Activated CD8-positive, alpha-beta memory T cell treated with anti-CD3 and anti-CD28 coated beads, Interleukin-2, amount 50 U/mL, for 4 hours (primary cell): ENCODE results near the gene KLHL25.

ENCODE experiments used
- DNase-seq: peaks from one replicate; pipeline ENCODE4 v3.0.0-alpha.2; 2020

KLHL25 gene

GRCh38 chr15:85743392-85744055 is 51.2 kb downstream of the KLHL25 start:
- no peak for DNase-seq

DNA sequence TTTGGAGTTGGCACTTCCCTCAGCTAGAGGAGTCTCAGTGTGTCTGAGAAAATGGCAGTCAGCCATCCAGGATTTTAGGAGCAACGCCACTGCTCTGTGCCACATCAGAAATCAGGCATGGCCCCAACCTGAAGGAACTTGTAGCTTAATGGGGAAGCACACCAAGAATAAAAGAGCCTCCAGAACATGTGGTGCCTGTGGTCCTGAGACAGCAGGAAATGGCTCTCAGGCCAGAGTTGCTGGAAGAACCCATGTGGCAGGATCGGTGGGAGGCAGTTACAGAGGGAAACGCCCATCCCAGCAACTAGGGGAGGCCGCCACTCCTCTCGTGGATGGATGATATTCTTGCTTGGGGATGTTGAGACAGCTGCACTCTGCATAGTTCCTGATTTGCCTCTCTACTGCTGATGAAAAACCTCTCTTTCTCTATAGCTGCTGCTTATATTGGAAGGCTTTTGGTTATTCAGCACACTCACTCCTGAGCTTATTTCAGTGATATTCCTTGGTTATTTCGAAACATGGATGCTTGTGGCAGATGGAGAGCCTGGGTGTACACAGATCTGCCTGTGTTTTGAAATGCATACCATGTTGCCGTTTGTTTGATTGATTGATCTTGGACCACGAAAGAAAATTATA is 52.4 kb downstream of the KLHL25 start:
- no peak for DNase-seq

DNA sequence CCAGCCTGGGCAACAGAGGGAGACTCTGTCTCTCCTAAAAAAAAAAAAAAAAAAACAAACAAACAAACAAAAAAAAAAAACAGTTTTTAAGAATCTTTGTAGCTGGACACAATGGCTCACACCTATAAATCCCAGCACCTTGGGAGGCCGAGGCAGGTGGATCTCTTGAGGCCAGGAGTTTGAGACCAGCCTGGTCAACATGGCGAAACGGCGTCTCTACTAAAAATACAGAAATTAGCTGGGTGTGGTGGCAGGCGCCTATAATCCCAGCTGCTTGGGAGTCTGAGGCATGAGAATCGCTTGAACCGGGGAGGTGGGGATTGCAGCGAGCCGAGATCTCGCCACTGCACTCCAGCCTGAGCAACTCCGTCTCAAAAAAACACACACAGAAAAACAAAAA is 53.1 kb downstream of the KLHL25 start:
- DNase-seq = no peak

- DNase-seq = no peak
Measured at GRCh38 chr15:85741021-85741421, 53.7 kb downstream of the KLHL25 start.

DNA sequence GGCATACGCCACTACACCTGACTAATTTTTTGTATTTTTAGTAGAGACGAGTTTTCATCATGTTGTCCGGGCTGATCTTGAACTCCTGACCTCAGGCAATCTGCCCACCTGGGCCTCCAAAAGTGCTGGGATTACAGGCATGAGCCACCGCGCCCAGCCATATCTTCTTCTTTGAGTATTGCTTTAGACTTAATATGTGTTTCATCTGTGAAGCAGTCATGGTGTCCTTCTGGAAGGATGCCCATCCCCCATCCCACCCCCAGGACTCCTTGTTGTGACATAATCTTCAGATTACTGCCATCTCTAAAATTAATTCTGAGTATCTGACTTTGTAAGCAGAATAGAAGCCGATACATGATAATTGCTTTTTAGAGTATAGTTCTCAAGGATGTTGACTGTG is 57.7 kb downstream of the KLHL25 start:
- DNase-seq = no peak

DNA sequence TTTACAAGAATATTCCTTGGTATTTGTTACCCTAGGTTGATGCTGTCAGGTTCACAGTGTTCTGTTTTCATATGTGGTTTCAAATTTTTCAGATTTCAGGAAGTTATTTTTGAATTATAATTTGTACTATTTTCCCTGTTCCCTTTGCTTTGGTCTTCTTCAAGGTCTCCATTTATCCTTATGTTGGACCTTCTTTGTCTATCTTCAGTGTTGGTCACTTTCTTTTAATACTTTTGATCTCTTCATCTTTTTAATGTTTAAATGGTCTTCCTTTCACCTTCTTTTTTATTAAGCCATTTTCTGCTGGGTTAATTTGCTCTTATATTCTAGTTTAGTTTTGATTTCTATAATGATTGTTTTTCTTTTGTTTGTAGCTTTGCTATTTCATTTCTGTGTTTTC is 61.3 kb downstream of the KLHL25 start:
- DNase-seq = no peak

- DNase-seq = no peak
Measured at GRCh38 chr15:85730001-85730820, 64.5 kb downstream of the KLHL25 start.

DNA sequence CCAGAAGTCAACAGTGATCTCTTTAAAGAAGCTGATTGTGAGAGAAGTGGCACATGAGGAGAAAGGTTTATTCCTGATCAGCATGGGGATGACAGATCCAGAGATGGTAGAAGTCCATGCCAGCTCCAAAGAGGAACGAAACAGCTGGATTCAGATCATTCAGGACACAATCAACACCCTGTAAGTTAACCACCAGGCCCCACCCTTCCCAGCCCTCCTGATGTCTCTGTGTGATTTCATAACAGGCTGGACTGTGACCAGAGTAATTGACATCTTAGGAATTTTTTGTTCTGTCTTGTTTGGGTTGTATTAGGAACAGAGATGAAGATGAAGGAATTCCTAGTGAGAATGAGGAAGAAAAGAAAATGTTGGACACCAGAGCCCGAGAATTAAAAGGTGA is 67.7 kb downstream of the KLHL25 start:
- no peak for DNase-seq

DNA sequence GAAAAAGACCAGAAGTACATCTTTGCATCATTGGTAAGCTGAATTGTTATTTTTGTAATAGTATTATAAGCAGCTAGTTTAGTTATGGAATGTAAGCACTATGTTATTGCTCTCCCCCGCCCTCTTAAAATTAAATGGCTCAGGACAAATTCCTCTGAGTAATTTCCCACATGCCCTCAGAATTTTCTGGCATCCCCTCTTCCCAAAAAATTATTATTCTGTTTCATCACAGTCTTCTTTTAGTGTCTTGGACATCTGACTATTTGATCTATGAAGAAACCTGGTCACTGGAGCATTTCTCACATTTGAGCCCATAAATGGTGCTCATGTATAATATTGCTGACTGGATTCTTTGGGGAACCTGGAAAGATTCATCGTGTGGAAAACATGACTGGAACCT is 68.3 kb downstream of the KLHL25 start:
- no peak for DNase-seq

GRCh38 chr15:85725564-85725963 is 69.2 kb downstream of the KLHL25 start:
- no peak for DNase-seq

DNA sequence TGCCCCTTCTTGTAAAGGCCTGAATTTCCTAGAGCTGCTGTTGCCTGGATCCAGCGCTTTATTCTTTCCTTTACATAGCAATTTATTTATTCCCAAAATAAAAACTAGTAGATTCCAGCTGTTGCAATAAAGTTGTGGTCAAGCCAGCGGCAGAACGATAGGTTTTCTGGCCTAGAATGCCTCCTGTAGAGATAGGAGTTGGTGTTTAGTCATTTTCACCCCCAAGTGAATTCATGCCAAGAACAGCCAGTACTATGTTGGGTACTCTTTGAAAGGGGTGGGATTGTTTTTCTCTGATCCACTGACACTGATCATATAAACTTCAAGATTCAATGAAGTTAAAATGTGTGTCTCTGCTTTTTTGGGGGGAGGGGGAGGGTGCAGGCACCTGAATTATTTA is 69.7 kb downstream of the KLHL25 start:
- no peak for DNase-seq

- no peak for DNase-seq
Measured at GRCh38 chr15:85723960-85724945, 70.5 kb downstream of the KLHL25 start.

DNA sequence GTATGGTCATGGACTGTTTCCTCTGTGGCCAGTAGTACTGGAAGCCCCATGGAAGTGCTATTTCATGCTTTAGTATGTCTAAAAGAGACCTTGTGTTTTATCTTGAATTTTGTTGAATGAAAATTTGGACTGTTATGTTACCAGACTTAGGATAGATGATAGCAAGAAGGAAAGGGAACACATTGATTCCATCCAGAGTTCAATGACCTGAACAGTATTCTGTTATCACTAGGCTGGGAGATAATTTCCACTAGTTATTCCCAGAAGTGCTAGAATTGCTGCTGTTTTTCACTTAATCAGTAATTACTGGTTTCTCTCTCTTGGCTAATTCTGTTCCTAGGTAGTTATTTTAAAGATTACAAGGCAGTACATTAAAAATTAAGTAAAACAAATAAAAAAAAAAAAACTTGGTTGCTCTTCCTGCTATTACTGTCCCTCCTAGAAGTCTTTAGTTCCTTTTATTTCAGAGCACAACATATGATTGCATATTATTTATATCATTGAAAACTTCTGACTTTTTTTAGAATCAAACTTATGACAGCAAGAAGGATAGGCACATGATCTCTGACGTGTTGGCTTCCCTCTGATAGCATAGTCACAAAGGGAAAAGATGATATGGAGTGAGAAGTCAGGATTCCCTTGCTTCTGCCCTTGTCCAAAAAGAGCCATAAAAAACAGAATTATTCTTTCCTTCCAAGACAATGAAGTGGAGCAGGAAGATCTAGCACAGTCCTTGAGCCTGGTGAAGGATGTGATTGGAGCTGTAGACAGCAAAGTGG is 72.2 kb downstream of the KLHL25 start:
- no peak for DNase-seq

- DNase-seq = no peak
Measured at GRCh38 chr15:85718981-85719380, 75.7 kb downstream of the KLHL25 start.

DNA sequence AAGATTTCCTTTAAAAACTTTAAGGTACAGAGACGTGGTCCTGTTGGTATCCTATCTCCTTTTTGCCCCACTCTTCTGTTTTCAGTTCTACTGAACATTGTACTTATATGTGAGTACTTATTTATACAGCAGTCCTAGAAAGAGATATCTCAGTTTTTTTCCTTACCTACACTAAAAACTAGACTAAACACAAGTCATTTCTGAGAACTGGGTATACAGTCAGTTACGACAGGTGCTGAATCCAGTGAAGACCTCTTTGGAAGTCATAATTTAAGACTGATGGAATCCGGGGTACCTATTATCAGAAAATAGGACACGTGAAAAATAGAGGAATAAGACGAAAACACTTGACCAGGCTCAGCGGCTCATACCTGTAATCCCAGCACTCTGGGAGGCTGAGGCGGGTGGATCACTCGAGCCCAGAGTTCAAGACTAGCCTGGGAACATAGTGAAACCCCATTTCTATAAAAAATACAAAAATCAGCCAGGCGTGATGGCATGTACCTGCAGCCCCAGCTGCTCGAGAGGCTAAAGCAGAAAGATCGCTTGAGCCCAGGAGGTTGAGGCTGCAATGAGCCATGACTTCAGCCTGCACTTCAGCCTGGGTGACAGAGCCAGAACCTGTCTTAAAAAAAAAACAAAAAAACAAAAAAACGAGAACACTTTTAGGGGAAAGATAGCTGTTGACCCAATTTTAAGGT is 76.3 kb downstream of the KLHL25 start:
- no peak for DNase-seq

- no peak for DNase-seq
Measured at GRCh38 chr15:85717212-85717611, 77.5 kb downstream of the KLHL25 start.

DNA sequence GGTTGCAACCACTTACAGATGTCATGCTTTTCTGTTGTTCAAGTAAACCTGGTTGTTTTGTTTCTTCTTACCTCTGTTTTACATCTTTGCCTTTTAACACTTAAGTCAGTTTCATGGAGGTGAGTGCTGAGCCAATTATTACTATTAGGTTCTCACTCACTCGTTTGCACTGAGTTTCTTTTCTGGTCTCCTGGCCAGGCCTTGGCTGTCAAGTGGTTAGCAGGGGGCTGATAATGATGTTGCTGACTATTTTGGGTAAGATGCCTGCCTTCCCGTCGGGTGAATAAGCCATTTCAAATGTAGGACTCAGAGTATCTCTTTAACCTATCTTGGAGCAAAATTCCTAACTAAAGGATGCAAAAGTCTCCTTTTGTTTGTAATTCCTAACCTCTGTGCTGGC is 78.5 kb downstream of the KLHL25 start:
- no peak for DNase-seq

DNA sequence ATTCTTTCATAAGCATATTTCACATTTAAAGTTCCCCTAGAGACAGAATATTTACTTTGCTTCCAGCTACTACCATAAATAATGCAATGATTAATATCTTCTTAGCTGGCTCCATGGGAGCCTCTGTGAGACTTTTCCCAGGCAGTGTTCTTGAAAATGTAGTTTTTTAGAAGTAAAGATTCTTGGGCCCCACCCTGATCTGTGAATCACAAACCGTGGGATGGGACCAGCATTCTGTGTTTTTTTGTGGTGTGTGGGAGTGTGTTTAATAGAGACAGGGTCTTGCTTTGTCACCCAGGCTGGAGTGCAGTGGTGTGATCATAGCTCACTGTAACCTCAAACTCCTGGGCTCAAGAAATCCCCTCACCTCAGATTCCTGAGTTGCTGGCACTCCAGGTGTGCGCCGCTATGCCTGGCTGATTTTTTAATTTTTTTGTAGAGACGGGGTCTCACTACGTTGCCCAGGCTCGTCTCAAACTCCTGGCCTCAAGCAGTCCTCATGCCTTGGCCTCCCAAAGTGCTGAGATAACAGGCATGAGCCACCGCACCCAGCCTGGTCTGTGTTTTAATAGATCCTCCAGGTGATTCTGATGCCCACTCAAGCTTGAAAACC is 83.0 kb downstream of the KLHL25 start:
- no peak for DNase-seq

DNA sequence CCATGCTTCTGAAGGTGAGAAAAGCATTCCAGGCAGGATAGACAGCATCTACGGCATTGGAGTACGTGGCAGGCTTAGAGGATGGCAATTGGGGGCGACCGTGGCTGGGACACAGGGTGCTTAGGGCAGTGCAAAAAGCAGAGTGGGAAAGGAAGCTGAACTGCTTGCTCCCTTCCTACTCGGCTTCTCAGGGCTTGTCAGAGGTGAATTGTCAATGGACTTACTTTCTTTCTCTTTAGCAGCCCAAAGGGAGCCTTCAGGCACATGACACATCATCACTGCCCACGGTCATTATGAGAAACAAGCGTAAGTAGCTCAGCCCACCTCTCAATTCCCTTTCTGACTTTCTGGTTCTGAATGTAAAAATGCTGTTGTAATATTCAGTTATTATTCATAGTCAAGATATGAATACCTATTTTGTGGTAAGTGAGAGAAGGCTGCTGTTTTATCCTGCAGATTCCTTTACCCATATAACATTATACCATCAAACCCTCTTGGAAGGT is 84.3 kb downstream of the KLHL25 start:
- no peak for DNase-seq
